Prostate gland (tissue), 2 donors: ENCODE measurements around the gene SARDH.

Experiments used
- POLR2A ChIP-seq: fragments of 450-650 bp; IDR thresholded peaks from one replicate; pipeline ENCODE4 v1.6.1; 2016; ENCODE audit warnings: antibody characterized with exemption, mild to moderate bottlenecking
- TF ChIP-seq, protein P1 (sequence below), 4 experiments: fragments of 200-600 bp in 2 of 4; fragments of 450-650 bp in 2 of 4; sonication (generic) in 2 of 4; IDR thresholded peaks; 1 replicate in 3 of 4; 2 replicates in 1 of 4; pipeline ENCODE4 v1.5.1; 2016 to 2019; ENCODE audit warnings: antibody characterized with exemption in 4 of 4, mild to moderate bottlenecking in 2 of 4, moderate library complexity in 2 of 4

DNA sequence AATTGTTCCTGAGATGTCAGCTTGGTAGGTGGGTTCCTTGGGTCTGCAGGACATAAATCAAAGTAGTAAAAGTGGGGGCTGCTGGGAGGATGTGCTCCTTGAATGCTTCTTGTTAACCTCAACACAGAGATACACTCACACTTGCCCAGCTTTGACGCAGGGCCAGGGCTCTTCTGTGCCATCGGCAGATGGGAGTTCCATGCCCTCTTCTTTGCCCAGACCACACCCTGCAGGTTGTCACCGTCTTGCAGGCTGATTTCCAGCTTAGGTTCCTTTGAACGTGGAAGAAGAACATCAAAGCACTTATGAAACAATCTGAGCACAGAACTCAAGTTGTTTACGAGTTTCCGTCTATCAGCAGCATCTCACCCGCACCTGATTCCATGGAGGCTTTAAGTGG is 91.0 kb downstream of the SARDH start:
- TF ChIP-seq, protein P1, sequence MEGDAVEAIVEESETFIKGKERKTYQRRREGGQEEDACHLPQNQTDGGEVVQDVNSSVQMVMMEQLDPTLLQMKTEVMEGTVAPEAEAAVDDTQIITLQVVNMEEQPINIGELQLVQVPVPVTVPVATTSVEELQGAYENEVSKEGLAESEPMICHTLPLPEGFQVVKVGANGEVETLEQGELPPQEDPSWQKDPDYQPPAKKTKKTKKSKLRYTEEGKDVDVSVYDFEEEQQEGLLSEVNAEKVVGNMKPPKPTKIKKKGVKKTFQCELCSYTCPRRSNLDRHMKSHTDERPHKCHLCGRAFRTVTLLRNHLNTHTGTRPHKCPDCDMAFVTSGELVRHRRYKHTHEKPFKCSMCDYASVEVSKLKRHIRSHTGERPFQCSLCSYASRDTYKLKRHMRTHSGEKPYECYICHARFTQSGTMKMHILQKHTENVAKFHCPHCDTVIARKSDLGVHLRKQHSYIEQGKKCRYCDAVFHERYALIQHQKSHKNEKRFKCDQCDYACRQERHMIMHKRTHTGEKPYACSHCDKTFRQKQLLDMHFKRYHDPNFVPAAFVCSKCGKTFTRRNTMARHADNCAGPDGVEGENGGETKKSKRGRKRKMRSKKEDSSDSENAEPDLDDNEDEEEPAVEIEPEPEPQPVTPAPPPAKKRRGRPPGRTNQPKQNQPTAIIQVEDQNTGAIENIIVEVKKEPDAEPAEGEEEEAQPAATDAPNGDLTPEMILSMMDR (IDR thresholded peaks at IDR 0.05): no peak
- TF ChIP-seq POLR2A: no peak
